Fibroblast of mammary gland (primary cell): ENCODE measurements around the gene DGAT2.
A peak's percentile ranks its signal among the peaks of the same experiment; 100 is the strongest.

Source experiments
- DNase-seq: peaks from one replicate; pipeline ENCODE4 v3.0.0-alpha.2; 2010; ENCODE audit warnings: low read depth
- H3K4me3 ChIP-seq: 2 replicates; pipeline ENCODE4 v1.5.1; 2011; ENCODE audit warnings: low read depth, mild to moderate bottlenecking, low read length, moderate library complexity; ENCODE audit not compliant: control insufficient read depth
- CTCF ChIP-seq: conservative IDR thresholded peaks from 2 replicates; pipeline ENCODE4 v1.5.1; 2011; ENCODE audit warnings: low read depth, low read length, inconsistent platforms; ENCODE audit not compliant: control insufficient read depth, insufficient read depth

Gene DGAT2

DNA sequence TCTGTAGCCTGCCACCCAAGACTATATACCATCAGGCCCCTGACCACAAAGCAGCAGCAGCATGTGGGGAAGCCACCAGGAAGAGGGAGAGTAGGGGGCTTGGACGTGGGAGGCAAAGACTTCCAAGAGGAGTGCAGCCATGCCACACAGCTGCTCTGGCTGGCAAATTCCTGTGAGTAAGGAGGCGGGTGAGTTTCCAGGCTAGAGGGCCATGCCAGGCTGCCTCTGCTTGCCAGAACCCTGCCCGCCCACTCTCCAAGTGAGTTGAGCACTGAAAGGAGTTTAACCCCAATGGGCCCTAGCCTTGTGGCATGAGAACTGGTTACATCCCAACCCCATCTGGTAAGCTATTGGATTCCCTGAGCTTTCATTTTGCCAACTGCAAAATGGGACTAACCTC lies 4.7 kb upstream of the DGAT2 start:
- DNase-seq = no peak
- H3K4me3 ChIP-seq = no peak overlapping the region
- TF ChIP-seq CTCF = no peak

DNA sequence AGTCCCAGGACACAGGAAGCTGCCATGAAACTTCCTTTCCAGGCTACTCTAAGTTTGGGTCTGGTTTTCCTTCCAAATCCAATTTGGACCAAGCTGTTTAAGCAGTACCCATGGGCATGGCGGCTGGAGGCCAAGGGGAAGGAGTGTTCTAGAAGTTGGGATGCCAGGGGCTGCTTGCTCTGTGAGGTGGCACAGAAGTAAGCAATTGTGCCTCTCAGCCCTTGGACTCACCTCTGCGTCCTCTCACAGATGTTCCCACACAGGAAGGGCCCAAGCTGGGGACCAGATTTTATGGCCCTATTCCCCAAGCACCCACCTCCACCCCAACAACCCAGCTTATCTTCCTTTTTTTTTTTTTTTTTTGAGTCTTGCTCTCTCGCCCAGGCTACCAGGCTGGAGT lies 3.5 kb upstream of the DGAT2 start:
- no peak overlapping the region for H3K4me3 ChIP-seq
- DNase-seq = no peak
- no peak for TF ChIP-seq CTCF

- no peak for DNase-seq
- H3K4me3 ChIP-seq = no peak overlapping the region
- TF ChIP-seq CTCF = no peak
Observed at GRCh38 chr11:75766443-75767227, 1.9 kb upstream of the DGAT2 start.

- DNase-seq = no peak
- H3K4me3 ChIP-seq = no peak overlapping the region
- TF ChIP-seq CTCF = no peak
Observed at GRCh38 chr11:75767228-75767572, 1.4 kb upstream of the DGAT2 start.

GRCh38 chr11:75767793-75768111 lies 826 bp upstream of the DGAT2 start:
- no peak overlapping the region for H3K4me3 ChIP-seq

GRCh38 chr11:75768909-75769771 lies 562 bp downstream of the DGAT2 start:
- peak overlapping the region; percentile 41 for H3K4me3 ChIP-seq
- DNase-seq = no peak
- no peak for TF ChIP-seq CTCF

More at GRCh38 chr11:75767793-75768111, 826 bp upstream of the DGAT2 start:
- no peak for DNase-seq
- TF ChIP-seq CTCF = no peak
